Dermis microvascular lymphatic vessel endothelial cell (primary cell): ENCODE measurements around the gene ATP6V1D. TPM values are rescaled to one million over a fixed set of nuclear protein-coding genes. Genes with fewer than 3 reads are reported as not detected.

ENCODE experiments used
- total RNA-seq: library from RNA; depleted of rRNA; stranded (reverse); fragments of >200 nt; gene quantifications from 2 replicates; pipeline ENCODE4 v1.2.1, GENCODE V29; 2014

ATP6V1D gene
- total RNA-seq, 1 donor from 2014 or later: 46.9 TPM

Other genes starting within 250 kb of the ATP6V1D start
- gene GARIN2, start 170.4 kb downstream of the ATP6V1D start, total RNA-seq: not detected in 2 replicates
- 24.1 and 27.8 TPM in 2 replicates for gene PALS1, start 118.4 kb downstream of the ATP6V1D start, total RNA-seq
- 122 and 135 TPM in 2 replicates for gene EIF2S1, start 524 bp upstream of the ATP6V1D start, total RNA-seq
- gene PLEK2, start 52.4 kb upstream of the ATP6V1D start, total RNA-seq: 0.51 and 5.5 TPM in 2 replicates
- 0.64 and 1.1 TPM in 2 replicates for gene TMEM229B, start 128.9 kb upstream of the ATP6V1D start, total RNA-seq
- gene PLEKHH1, start 173.5 kb upstream of the ATP6V1D start, total RNA-seq: 0.13 TPM in 2 replicates
- gene PIGH, start 240.5 kb upstream of the ATP6V1D start, total RNA-seq: 9.2 and 14.2 TPM in 2 replicates